Measurements from ENCODE around the gene HTATSF1. TPM values are rescaled to one million over a fixed set of nuclear protein-coding genes. Genes with fewer than 3 reads are reported as not detected.

The HTATSF1 gene, protein sequence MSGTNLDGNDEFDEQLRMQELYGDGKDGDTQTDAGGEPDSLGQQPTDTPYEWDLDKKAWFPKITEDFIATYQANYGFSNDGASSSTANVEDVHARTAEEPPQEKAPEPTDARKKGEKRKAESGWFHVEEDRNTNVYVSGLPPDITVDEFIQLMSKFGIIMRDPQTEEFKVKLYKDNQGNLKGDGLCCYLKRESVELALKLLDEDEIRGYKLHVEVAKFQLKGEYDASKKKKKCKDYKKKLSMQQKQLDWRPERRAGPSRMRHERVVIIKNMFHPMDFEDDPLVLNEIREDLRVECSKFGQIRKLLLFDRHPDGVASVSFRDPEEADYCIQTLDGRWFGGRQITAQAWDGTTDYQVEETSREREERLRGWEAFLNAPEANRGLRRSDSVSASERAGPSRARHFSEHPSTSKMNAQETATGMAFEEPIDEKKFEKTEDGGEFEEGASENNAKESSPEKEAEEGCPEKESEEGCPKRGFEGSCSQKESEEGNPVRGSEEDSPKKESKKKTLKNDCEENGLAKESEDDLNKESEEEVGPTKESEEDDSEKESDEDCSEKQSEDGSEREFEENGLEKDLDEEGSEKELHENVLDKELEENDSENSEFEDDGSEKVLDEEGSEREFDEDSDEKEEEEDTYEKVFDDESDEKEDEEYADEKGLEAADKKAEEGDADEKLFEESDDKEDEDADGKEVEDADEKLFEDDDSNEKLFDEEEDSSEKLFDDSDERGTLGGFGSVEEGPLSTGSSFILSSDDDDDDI
- total RNA-seq: 62.7 and 63.3 TPM in 2 replicates

- intact Hi-C loops (cut with micrococcal nuclease): loop anchor here (1.0 to 5.0 kb wide), 9 partner anchors 79 to 975 kb away; partner anchors contain the start of genes MAP7D3 and SLC9A6
Observed at GRCh38 chrX:136497556-136498052, at the start of gene HTATSF1. Gene HTATSF1, plus strand, starts transcription at chrX:136497592. Its CDS starts 93 bp downstream, at chrX:136497685.

GRCh38 chrX:136447968-136448367, 49.4 kb upstream of the HTATSF1 start:
- intact Hi-C loops (cut with micrococcal nuclease): no loop called here

- intact Hi-C loops (cut with micrococcal nuclease): no loop called here
Observed at GRCh38 chrX:136450050-136450830, 47.2 kb upstream of the HTATSF1 start.

GRCh38 chrX:136452614-136453013, 44.8 kb upstream of the HTATSF1 start:
- intact Hi-C loops (cut with micrococcal nuclease): no loop called here

GRCh38 chrX:136453114-136453513, 44.3 kb upstream of the HTATSF1 start:
- intact Hi-C loops (cut with micrococcal nuclease): no loop called here

DNA sequence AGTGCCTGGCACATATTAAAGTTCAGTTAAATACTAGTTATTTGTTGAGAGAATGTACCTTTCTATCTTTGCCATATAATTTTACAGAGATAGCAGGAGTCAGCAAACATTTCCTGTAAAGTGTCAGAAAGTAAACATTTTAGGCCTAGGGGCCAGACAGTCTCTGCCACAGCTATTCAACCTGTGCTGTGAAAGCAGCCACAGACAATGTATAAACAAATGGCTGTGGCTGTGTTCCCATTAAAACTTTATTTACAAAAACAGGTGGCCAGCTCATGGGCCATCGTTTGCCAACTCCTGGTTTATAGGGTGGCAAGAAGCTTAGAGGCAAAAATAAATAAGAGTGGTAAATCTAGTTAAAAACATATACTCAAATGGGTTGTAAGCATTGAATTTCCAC, 43.6 kb upstream of the HTATSF1 start:
- intact Hi-C loops (cut with micrococcal nuclease): no loop called here

GRCh38 chrX:136456133-136456532, 41.3 kb upstream of the HTATSF1 start:
- intact Hi-C loops (cut with micrococcal nuclease): no loop called here

DNA sequence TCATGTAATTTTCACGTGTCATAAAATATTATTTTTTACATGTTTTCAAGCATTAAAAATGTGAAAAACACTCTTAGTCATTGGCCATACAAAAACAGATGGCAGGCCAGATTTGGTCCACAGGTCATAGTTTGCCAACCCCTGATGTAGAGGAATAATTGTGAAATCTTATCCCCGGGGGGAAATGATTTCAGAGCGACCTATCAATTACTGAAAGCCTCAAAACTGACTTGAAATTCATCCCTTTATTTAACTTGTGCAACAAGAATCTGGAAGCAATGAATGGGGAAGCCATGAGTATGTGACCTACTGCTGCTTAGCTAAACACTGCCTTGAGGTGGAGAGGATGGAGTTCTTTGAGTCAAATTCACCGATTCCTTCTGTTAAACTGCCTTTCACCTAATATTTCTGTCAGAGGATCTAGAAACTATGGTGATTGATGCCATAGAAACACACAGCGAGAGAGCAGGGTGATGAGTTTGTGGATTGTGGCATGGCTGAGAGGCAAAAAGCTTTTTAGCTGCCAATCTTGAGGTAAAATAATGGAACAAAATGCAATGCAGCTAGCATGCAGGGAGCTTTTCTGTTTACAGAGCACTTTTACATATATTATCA, 40.0 kb upstream of the HTATSF1 start:
- intact Hi-C loops (cut with micrococcal nuclease): no loop called here

DNA sequence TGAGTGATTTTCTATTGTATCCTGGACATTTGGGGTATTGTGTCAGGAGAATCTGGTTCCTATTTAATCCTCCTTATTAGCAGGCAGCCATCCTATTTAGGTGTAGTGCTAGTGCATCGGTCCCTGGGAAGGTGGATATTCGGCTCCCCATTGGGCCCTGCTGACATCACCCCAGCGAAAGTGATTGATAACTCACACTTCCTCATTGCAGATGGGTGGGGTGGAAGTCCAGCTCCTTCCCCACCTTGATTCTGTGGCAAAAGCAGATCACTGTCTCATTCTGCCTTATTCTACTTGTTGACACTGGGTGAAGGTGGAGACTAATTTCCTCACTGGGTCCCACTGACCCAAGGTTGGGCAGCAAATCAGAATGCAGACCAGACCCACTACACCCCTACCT, 32.8 kb upstream of the HTATSF1 start:
- intact Hi-C loops (cut with micrococcal nuclease): no loop called here

DNA sequence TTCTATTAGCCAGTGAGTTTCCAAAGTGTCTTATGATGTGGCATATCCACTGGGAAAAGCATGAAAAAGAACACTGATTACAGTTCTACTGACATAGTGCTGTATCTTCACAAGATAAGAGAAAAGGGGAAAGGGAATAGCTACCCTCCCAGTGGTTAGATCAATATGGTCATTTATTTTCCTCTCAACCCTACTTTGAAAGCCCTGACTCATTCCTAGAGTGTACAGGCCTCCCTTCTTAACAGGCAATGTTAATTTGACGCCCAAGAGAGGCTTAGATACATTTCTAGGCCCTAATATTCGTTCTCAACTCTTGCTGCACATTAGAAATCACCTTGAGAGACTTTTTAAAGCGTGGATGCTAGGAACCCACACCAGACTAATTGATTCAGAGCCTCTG, 30.1 kb upstream of the HTATSF1 start:
- intact Hi-C loops (cut with micrococcal nuclease): no loop called here

DNA sequence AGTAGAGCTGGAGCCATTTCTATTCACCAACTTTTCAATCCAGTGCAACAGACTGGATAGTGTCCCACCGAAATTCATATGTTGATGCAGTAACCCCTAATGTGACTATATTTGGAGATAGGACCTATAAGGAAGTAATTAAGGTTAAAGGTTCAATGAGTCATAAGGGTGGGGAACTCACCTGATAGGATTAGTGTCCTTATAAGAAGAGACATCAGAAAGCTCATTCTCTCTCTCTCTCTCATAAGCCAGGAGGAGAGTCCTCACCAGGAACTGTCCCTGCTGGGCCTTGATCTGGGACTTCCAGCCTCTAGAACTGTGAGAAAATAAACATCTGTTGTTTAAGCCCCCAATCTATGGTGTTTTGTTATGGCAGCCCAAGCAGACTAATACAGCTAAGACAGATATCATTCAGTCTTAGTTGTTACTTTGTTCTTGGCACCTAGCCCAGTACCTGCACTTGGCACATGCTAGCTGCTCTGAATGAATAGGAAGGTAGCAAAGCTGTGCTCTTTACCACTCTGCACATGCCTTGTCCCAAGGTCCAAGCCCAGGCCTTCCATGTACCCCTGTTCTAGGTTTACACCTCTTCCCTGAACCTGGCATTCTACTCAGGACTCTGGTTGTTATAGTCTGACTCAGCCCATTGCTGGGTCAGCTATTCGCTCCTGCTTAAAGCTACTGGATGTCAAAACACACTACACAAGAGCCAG, 28.8 kb upstream of the HTATSF1 start:
- intact Hi-C loops (cut with micrococcal nuclease): no loop called here

- intact Hi-C loops (cut with micrococcal nuclease): no loop called here
Observed at GRCh38 chrX:136473663-136474062, 23.7 kb upstream of the HTATSF1 start.

GRCh38 chrX:136475236-136475635, 22.2 kb upstream of the HTATSF1 start:
- intact Hi-C loops (cut with micrococcal nuclease): no loop called here

DNA sequence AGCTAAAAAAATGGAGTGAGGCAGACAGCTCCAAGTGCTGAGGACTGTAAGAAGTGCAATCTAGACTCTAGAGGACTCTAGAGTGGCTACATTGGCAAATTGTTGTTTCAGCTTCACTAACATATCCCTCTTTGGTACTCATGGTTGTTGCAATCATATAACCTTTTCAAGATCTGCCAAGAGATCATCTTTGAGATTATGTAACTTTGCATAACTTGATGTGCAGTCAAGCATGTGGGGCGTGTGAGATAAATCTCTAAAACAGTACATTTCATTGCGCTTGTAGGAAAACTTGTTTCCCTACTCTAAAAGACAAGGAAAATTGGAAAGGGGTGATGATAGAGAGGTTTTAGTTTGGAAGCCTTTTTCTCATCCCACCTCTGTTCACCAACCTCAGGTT, 20.9 kb upstream of the HTATSF1 start:
- intact Hi-C loops (cut with micrococcal nuclease): no loop called here

GRCh38 chrX:136477026-136477425, 20.4 kb upstream of the HTATSF1 start:
- intact Hi-C loops (cut with micrococcal nuclease): no loop called here

- intact Hi-C loops (cut with micrococcal nuclease): no loop called here
Observed at GRCh38 chrX:136480383-136480782, 17.0 kb upstream of the HTATSF1 start.

DNA sequence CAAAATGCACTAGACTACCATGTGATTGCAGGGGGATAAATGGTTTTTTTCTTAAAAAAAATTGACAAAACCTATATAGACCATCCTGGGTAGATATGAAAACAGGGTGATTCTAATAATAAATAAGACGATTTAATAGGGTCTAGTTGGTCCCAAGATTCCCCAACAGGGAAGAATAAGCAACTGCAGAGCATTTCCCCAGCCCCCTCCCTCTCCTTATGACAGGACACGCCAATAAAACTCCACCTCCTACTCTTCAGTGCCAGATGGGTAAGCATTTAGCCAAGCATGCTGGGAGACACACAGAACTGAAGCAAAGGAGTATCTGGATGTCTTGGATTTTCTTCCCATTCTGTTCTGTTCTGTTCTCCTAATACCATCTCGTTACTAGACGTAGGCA, 9.7 kb upstream of the HTATSF1 start, which contains the start of gene BRS3:
BRS3 (plus strand) TSS at position 301 of the 400 bp plus-strand sequence. CDS start 168 bp downstream, outside the sequence.
- intact Hi-C loops (cut with micrococcal nuclease): no loop called here

- intact Hi-C loops (cut with micrococcal nuclease): no loop called here
Observed at GRCh38 chrX:136488706-136489105, 8.7 kb upstream of the HTATSF1 start.

DNA sequence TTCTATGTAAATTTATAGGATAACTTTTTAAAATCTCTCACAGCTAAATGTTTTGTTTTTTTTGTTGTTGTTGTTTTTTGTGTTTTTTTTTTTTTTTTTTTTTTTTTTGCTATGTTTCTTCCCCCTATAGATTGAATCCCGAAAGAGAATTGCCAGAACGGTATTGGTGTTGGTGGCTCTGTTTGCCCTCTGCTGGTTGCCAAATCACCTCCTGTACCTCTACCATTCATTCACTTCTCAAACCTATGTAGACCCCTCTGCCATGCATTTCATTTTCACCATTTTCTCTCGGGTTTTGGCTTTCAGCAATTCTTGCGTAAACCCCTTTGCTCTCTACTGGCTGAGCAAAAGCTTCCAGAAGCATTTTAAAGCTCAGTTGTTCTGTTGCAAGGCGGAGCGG, 5.6 kb upstream of the HTATSF1 start:
- intact Hi-C loops (cut with micrococcal nuclease): no loop called here

DNA sequence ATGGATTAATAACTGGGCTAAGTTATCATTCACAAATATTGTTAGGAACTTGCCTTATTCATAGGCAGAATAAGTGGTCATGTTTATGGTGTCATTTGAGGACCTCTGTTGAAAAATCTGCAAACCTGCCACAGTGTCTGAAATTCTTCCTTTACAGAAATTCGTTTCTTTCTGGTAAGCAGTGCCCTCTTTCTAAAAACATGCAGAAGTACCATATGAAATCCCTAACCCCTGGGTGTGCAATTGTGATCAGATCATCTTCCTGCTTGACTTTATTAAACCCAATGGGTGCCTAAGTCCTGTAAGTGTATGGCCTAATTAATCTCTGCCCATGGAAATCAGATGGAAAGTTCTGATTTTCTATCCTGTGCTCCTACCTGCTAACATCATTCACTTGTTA, 4.4 kb upstream of the HTATSF1 start:
- intact Hi-C loops (cut with micrococcal nuclease): no loop called here
